Adrenal gland (tissue), 12 donors: ENCODE data around the gene SEZ6. TPM values are rescaled to one million over a fixed set of nuclear protein-coding genes. Genes with fewer than 3 reads are reported as not detected.

Source experiments
- DNase-seq, 7 donors: peaks; one replicate each; pipeline ENCODE4 v3.0.0-alpha.2; 2019 to 2020
- H3K27ac ChIP-seq, 5 donors: fragments of 200-600 bp; sonication (generic) in 4 of 5; 1 replicate in 3 of 5; 2 replicates in 2 of 5; pipeline versions ENCODE4 v1.5.1 to v1.8.0; 2016 to 2020; ENCODE audit warnings: mild to moderate bottlenecking in 1 of 5
- H3K27me3 ChIP-seq: fragments of 200-600 bp; 2 replicates; pipeline ENCODE4 v1.8.0; 2021
- H3K36me3 ChIP-seq, 2 donors: fragments of 200-600 bp; replicated peaks in 1 of 2; 1 replicate in 1 of 2; 2 replicates in 1 of 2; pipeline versions ENCODE4 v1.5.1 to v1.8.0; 2018 to 2022
- H3K4me1 ChIP-seq, 2 donors: fragments of 200-600 bp; replicated peaks in 1 of 2; 1 replicate in 1 of 2; 2 replicates in 1 of 2; pipeline versions ENCODE4 v1.5.1 to v1.8.0; 2018 to 2021
- H3K4me3 ChIP-seq, 4 donors: fragments of 200-600 bp; sonication (generic) in 3 of 4; one replicate each; pipeline ENCODE4 v1.5.1; 2016 to 2018
- H3K9me3 ChIP-seq, 3 donors: fragments of 200-600 bp; sonication (generic) in 1 of 3; replicated peaks in 1 of 3; 1 replicate in 2 of 3; 2 replicates in 1 of 3; pipeline versions ENCODE4 v1.5.1 to v1.8.0; 2016 to 2021
- POLR2A ChIP-seq, 2 donors: fragments of 450-650 bp; IDR thresholded peaks; one replicate each; pipeline ENCODE4 v1.6.1; 2017; ENCODE audit warnings: antibody characterized with exemption in 2 of 2, mild to moderate bottlenecking in 2 of 2, moderate library complexity in 1 of 2
- WGBS, 4 donors: extraction: QIAGEN DNeasy Blood & Tissue Kit in 2 of 4; methylation state at CpG; one replicate each; pipeline versions ENCODE4 v1.1.5 to v1.1.7; 2013 to 2017; 5-methylcytosine and 5-hydroxymethylcytosine counted together
- intact Hi-C, 2 donors: fragments of 100-400 bp; cut with DNase I; formaldehyde crosslinking; loops; one replicate each; pipeline versions ENCODE4 v1.14.1 to v1.15.0; 2022 to 2023
- polyA plus RNA-seq, 3 donors: library from polyadenylated mRNA; stranded (reverse); fragments of 200-250 nt in 2 of 3; fragments of 350-450 nt in 1 of 3; fragmentation: Illumina TruSeq in 1 of 3; extraction: RNeasy Lipid Tissue Mini Kit (QIAGEN cat#74804) in 1 of 3; gene quantifications; one replicate each; pipeline ENCODE4 v1.2.3, GENCODE V29; 2013 to 2014
- total RNA-seq, 9 donors: library from RNA; depleted of rRNA in 4 of 9; stranded (reverse); fragments of >200 nt in 4 of 9; fragments of 120-200 nt in 1 of 9; fragmentation: NEBNext Ultra II Directional in 1 of 9; extraction: Animal tissue kit (Norgen Biotek cat#: 25700) in 1 of 9; gene quantifications; one replicate each; pipeline versions ENCODE4 v1.1.0 to v1.2.4, GENCODE V29; 2013 to 2023
- TF ChIP-seq, protein P1 (sequence below), 6 experiments: fragments of 450-650 bp in 4 of 6; fragments of 200-600 bp in 2 of 6; sonication (generic) in 1 of 6; IDR thresholded peaks; 1 replicate in 5 of 6; 2 replicates in 1 of 6; pipeline versions ENCODE4 v1.5.1 to v1.8.0; 2016 to 2021; ENCODE audit warnings: antibody characterized with exemption in 6 of 6, mild to moderate bottlenecking in 2 of 6, moderate library complexity in 1 of 6
- donor health status: healthy with polysubstance abuse.
- donor health status: Bipolar disorder and iron deficiency.
- donor health status: DM: yes; HTN: yes; CAD: no.
- donor health status: DM: no; HTN: no; CAD: no.
- donor health status: DM: no; HTN: no; CAD: no.
- donor health status: DM: yes; HTN: yes; CAD: no.

The SEZ6 gene
- total and polyA plus RNA-seq, 12 donors, result 0.11 to 1.0 (median 0.33) TPM; not detected in 6

DNA sequence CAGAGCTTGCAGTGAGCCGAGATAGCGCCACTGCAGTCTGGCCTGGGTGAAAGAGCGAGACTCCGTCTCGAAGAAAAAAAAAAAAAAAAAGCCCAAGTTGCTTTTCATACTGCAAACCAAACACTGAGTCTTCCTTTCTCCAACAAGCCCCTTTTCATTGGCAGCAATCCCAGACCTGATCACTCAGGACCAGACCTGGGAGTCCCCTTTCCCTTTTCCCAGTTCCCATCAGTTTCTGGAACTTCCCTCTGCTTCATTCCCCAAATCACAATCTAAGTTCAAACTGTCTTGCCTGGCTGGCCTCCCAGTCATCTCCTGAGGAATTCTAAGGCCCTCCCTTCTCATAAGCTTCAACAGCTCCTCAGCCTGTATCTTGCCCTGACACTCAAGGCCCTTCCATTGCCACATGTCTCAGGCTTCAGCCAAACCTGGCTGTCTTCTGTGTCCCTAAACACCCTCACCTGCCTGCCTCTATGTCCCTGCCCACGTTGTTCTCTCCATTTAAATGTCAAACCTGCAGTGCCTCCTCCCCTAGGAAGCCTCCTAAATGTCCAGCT, 42.7 kb downstream of the SEZ6 start:
- DNase-seq, result no peak
- WGBS, 4 donors, result 35 to 58% (median 51%) methylated on average over 4 to 6 of the region's 6 CpGs
- Histone ChIP-seq H3K4me1 (no peaks in the 10 kb centered on the region), H3K27ac (no peak overlapping the region), H3K36me3 (no peaks in the 10 kb centered on the region), H3K4me3 (no peak overlapping the region), H3K9me3 (no peaks in the 10 kb centered on the region), H3K27me3 (no peaks in the 10 kb centered on the region)
- no peak for TF ChIP-seq POLR2A (IDR thresholded peaks at IDR 0.05)
- TF ChIP-seq, protein P1, sequence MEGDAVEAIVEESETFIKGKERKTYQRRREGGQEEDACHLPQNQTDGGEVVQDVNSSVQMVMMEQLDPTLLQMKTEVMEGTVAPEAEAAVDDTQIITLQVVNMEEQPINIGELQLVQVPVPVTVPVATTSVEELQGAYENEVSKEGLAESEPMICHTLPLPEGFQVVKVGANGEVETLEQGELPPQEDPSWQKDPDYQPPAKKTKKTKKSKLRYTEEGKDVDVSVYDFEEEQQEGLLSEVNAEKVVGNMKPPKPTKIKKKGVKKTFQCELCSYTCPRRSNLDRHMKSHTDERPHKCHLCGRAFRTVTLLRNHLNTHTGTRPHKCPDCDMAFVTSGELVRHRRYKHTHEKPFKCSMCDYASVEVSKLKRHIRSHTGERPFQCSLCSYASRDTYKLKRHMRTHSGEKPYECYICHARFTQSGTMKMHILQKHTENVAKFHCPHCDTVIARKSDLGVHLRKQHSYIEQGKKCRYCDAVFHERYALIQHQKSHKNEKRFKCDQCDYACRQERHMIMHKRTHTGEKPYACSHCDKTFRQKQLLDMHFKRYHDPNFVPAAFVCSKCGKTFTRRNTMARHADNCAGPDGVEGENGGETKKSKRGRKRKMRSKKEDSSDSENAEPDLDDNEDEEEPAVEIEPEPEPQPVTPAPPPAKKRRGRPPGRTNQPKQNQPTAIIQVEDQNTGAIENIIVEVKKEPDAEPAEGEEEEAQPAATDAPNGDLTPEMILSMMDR (IDR thresholded peaks at IDR 0.05), result no peak
- intact Hi-C loops, result no loop called here

DNA sequence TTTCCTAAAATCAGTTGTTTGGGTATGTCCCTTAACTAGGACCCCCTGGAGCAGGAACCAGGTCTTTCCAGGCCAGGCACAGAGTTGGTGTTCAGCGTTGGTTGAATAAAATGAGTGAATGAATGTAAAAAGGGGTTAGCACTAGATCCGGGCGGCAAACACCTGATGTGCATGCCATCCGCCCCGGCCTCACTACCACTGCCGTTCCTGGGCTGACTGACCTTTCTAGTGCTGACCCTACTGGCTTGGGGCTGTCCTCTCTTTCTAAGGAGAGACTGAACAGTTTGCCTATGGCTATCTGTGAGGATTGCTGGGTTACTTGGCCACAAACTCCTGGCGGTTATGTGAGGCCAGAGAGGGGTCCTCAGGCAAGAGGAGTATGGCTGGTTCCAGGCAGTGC, 44.4 kb downstream of the SEZ6 start:
- TF ChIP-seq POLR2A (IDR thresholded peaks at IDR 0.05), result no peak
- TF ChIP-seq, protein P1 (IDR thresholded peaks at IDR 0.05), result no peak
- Histone ChIP-seq H3K9me3 (no peaks in the 10 kb centered on the region), H3K27me3 (no peaks in the 10 kb centered on the region), H3K4me3 (no peak overlapping the region), H3K27ac (no peak overlapping the region), H3K4me1 (no peaks in the 10 kb centered on the region), H3K36me3 (no peaks in the 10 kb centered on the region)
- no peak for DNase-seq
- 77 to 88% (median 81%) methylated on average over 6 to 7 of the region's 7 CpGs for WGBS, 4 donors
- intact Hi-C loops, result no loop called here

DNA sequence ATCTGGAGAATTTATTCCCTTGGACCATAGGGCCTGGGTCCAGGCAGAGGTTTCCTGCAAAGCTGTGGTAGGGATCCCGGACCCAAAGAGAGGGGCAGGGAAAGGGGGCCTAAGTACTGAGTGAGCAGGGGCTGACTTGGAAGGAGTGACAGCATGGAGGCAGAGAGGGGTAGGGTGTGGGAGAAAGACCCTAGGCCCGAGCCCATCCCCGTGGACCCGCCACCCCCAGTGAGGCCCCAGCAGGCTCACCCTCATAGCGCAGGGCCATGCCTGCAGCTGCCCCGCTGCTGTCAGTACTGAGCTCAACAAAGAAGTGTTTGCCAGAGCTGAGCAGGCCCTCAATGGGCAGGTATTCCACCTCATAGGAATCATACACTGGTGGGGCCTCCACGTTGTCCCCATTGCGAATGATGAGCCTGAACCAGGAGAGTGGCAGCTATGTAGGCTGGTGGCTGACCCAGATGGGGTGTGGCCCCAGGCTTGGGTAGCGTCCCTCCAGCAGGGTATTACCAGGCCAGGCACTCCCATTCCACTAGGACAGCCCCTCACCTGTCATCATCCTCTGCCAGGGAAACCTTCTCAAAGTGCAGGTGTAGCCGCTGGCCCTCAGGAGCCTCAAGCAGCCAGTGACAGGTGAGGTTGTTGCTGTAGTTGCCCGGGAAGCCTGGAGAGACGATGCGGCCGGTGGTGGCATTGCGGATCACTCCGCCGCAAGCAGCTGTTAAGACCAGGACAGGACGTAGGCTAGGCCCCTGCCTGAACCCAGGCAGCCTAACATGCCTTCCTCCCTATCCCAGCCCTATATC, 45.4 kb downstream of the SEZ6 start:
- intact Hi-C loops, result no loop called here
- Histone ChIP-seq H3K4me3 (no peak overlapping the region), H3K27ac (no peak overlapping the region), H3K9me3 (no peaks in the 10 kb centered on the region), H3K4me1 (no peaks in the 10 kb centered on the region), H3K36me3 (no peaks in the 10 kb centered on the region), H3K27me3 (no peaks in the 10 kb centered on the region)
- peak in 1 of 7 donors; percentile 15 for DNase-seq
- WGBS, 4 donors, result 92 to 96% (median 94%) methylated on average over 7 to 18 of the region's 18 CpGs
- TF ChIP-seq POLR2A (IDR thresholded peaks at IDR 0.05), result no peak
- TF ChIP-seq, protein P1 (IDR thresholded peaks at IDR 0.05), result no peak

DNA sequence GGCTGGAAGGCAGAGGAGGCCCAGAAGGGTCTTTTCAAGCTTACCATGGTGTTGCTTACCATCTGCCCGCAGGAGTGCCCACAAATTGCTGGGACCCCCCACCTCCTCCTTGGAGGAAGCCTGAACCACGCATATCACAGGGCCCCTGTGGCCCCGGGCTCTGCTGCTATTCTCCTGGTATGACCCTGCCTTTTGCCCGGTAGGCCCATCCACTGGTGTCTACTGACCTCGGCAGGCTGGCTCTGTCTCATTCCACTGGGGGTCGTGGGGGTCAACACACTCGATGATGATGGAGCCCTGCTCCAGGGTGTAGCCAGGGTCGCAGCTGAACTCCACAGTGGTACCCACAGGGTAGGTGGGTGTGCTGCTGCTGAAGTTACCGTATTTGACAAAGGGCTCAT, 46.4 kb downstream of the SEZ6 start:
- WGBS, 4 donors, result 75 to 100% (median 79%) methylated on average over 1 to 9 of the region's 9 CpGs
- intact Hi-C loops, result no loop called here
- no peak overlapping the region for H3K27ac ChIP-seq
- H3K4me1 ChIP-seq, result no peaks in the 10 kb centered on the region
- H3K4me3 ChIP-seq, result no peak overlapping the region
- TF ChIP-seq, protein P1 (IDR thresholded peaks at IDR 0.05), result no peak
- no peak for TF ChIP-seq POLR2A (IDR thresholded peaks at IDR 0.05)
- peak in 1 of 7 donors; percentile 16 for DNase-seq
- no peaks in the 10 kb centered on the region for H3K9me3 ChIP-seq
- H3K27me3 ChIP-seq, result no peaks in the 10 kb centered on the region
- H3K36me3 ChIP-seq, result no peaks in the 10 kb centered on the region
